HG03354 (cell line): ENCODE results near the gene EFHC1.
"Not testable (repeated sequence)": the region's sequence is repeated elsewhere in the genome, so short reads cannot be mapped to it uniquely, and the experiment has no call there.

Source experiments
- ATAC-seq: cut with Tn5 transposase; IDR thresholded peaks from one replicate; pipeline ENCODE4 v1.9.1; 2021; ENCODE audit warnings: mild to moderate bottlenecking; ENCODE audit not compliant: unreplicated experiment, poor library complexity, severe bottlenecking

Gene EFHC1, protein sequence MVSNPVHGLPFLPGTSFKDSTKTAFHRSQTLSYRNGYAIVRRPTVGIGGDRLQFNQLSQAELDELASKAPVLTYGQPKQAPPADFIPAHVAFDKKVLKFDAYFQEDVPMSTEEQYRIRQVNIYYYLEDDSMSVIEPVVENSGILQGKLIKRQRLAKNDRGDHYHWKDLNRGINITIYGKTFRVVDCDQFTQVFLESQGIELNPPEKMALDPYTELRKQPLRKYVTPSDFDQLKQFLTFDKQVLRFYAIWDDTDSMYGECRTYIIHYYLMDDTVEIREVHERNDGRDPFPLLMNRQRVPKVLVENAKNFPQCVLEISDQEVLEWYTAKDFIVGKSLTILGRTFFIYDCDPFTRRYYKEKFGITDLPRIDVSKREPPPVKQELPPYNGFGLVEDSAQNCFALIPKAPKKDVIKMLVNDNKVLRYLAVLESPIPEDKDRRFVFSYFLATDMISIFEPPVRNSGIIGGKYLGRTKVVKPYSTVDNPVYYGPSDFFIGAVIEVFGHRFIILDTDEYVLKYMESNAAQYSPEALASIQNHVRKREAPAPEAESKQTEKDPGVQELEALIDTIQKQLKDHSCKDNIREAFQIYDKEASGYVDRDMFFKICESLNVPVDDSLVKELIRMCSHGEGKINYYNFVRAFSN

DNA sequence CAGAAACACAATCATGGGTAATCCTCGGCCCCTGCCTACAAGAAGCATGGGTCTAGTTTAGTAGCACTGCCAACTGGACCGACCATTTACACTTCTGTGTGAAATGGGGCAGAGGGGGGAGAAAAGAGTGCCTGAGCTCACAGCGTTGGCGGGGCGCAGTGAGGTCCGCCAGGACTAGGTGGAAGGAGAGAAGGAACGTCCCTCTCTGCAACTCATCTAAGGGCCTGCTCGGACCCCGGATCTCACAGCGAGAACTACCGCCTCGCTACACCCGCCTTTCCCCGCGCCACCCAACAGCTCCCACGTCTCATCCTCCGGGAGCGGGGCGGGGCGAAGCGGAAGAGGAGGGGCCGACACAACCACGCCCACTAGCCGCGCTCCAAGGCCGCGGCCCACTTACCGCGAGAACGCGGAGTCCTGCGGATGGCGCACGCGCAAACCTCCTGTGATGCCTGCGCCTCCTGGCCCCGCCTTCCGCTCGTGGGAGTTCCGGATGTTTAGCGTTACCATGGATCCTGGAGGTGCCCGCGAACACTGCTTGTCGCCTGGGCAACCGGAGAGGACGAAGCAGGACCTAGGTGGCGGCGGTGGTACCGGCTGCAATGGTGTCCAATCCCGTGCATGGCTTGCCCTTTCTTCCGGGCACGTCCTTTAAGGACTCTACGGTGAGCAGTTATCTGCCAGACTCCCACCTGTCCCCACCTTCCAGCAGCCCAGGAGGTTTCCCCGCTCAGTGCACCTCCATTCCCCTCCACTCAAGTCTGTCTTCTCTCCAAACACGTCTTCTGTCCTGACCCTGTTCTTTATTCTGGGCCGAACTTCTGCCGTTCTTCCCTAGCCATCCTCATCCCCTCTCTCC lies at the start of gene EFHC1:
EFHC1 (plus strand) TSS at position 534 of the 859 bp plus-strand sequence; CDS start at position 603, 69 bp downstream.
- peak; percentile 95 for ATAC-seq

GRCh38 chr6:52371656-52372191 lies 48.4 kb upstream of the EFHC1 start:
- no peak for ATAC-seq

- no peak for ATAC-seq
Observed at GRCh38 chr6:52373151-52373690, 46.9 kb upstream of the EFHC1 start.

DNA sequence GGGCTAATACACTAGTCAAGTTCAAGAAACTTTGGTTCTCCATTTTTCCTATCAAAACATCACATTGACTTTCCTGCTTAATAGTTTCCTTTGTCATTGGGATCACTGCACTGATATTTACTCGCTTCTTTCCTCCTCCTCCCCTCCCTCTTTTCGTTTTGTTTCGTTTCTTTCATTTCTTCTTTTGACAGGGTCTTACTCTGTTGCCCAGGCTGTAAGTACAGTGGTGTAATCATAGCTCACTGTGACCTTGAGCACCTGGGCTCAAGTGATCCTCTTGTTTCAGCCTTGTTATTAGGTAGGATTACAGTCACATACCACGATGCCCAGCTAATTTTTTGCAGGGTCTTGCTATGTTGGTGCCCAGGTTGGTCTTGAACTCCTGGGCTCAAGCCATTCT lies 45.9 kb upstream of the EFHC1 start:
- ATAC-seq, result no peak

- no peak for ATAC-seq
Observed at GRCh38 chr6:52375780-52376556, 44.2 kb upstream of the EFHC1 start.

DNA sequence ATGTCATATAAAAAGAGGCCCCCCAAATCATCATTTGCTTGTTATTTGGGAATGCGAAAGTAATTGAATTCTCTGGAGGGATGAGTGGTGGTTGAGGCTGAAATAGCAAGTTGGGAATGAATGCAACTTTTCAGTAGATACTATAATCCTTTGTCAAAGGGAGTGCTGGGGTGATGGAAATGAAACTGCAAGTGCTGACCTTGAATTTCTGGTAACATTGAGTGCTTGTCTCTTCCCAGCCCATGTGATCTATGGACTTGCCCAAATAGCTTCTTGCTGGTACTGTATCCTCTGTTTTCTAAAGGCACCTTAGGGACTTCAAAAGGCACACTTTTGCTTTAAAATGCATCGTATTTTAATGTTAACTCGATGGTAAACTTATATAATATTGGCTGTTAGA lies 43.4 kb upstream of the EFHC1 start:
- no peak for ATAC-seq

- ATAC-seq, result peak; percentile 54
Observed at GRCh38 chr6:52377538-52378221, 42.5 kb upstream of the EFHC1 start.

DNA sequence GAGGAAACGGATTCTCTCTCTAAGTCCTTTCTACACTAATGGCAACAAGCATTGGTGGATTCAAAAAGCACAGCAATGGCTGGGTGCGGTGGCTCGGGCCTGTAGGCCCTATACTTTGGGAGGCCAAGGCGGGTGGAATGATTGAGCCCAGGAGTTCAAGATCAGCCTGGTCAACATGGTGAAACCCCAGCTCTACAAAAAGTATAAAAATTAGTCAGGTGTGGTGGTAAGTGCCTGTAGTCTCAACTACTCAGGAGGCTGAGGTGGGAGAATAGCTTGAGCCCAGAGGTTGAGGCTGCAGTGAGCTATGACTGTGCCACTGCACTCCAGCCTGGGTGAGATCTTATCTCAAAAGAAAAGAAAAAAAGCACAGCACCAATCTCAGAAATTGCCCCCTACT lies 38.9 kb upstream of the EFHC1 start:
- ATAC-seq, result no peak

DNA sequence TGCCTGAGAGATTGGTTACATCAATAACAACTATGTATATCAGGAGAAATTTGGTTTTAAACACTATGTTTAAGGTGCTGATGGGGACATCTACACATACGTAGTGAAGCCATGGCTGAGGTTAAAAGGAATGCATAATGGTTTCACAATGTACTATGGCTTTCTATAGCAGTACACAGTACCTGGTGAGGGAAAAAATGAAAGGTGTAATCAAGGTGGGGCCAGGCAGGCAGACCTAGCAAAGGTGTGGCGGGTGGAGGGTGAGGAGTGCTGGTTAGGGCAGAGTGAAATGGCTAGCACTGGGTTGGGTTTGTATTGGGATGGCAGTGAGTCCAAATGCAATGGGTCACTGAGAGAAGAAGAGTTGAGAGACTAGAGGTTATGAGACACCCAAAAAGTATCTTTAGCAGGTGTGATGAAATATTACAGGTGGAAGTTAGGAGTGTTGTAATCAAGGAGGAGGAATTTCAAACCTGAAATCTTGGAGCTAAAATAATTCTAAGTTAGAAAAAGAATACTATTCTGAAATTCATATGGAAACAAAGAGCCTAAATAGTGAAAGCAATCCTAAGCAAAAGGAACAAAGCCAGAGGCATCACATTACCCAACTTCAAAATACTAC lies 35.9 kb upstream of the EFHC1 start:
- ATAC-seq, result no peak

- ATAC-seq, result no peak
Observed at GRCh38 chr6:52385074-52385473, 35.1 kb upstream of the EFHC1 start.

DNA sequence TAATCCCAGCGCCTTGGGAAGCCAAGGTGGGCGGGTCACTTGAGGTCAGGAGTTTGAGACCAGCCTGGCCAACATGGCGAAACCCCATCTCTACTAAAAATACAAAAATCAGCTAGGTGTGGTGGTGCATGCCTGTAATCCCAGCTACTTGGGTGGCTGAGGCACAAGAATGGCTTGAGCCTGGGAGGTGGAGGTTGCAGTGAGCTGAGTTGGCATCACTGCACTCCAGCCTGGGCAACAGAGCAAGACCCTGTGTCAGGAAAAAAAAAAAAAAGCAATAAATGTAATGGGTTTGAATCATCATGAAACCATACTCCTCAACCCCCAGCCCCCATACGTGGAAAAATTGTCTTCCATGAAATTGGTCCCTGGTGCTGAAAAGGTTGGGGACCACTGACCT lies 32.0 kb upstream of the EFHC1 start:
- not testable (repeated sequence) for ATAC-seq

GRCh38 chr6:52388790-52389189 lies 31.4 kb upstream of the EFHC1 start:
- ATAC-seq, result no peak

DNA sequence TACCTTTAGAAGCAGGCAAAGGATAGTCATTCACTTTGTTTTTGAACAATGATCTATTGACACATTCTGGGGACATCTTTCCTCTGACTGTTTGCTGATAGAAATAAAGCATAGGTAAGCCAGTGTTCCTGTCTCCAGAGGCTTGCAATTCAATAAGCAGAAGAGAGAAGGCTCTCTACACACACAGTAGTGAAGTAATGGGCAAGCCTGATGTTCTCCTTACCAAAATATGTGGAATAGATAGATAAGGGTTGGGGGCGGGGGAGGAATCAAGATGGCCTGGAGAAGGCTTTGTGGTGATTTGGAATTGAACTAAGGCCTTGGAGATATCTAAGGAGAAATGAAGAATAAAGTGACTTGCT lies 30.9 kb upstream of the EFHC1 start:
- ATAC-seq, result no peak

DNA sequence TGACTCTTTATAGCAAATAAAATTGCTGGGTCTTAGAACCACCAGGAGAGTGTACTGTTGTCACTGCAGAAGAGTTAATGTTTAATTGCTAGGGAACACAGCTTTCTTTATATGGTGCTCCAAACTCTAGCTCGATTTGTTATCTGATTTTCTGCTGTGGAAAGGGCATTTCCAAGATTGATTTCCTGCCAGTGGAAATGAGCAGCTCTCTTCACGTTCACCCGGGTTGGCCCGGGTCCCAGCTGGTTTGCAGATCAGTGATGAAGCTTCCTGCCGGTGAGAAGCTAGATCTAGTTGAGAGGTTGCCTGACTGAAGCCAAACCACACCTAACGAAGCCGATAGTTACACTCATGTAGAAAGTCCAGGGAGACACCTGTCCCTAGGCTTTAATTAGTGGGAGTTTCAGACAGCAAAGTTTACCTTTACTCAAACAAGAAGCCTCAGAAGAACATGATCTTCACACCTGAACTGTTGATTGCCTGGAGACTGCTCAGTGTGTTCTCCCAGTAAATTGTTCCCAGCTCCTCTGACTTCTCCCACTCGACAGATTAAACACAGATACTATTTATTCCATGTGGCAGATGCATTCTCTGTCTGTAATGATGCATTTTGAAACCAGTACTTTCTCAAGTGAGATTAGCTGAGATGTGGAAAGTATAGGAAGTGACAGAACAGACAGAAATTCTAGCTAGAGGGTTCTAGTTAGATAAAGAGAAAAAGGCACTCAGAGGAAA lies 30.3 kb upstream of the EFHC1 start:
- peak; percentile 64 for ATAC-seq

GRCh38 chr6:52390361-52390727 lies 29.8 kb upstream of the EFHC1 start:
- peak; percentile 53 for ATAC-seq

DNA sequence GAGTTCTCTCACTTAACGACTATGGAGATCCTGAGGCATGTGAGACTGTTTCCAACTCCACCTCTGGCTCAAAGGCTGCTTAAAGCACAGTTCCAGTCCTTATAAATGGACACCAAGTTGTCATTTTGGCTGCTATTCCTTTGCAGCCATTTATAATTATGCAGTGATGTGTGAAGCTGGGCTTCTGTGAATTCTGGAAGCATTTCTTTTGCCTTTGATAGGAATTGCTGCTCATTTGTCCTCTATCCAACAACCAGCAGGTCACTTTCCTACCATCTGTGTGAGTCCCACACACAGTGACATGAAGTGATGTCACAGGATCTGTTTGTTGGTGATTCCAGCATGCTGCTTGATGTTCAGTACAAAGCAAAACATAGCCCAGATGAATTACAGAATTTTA lies 28.5 kb upstream of the EFHC1 start:
- ATAC-seq, result no peak

- no peak for ATAC-seq
Observed at GRCh38 chr6:52392944-52393343, 27.2 kb upstream of the EFHC1 start.

DNA sequence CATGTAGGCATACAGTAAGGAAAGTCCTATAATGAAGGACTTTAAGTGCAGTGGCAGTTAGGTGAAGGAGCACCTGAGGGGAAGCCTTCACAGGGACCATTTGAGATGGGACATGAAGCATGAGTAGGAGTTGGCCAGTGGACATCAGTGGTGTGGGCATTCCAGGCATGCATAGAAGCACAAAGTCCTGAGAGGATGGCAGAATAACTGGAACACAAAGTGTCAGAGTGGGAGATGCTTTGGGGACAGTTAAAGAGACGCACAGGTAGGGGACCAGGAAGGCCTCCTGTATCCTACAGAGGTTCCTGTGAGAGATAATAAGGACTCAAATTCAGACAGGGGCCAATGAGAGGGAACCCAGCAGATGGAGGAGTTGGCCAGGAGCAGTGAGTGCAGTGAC lies 26.4 kb upstream of the EFHC1 start:
- no peak for ATAC-seq
